K562 (cell line): ENCODE results near the gene SMOC2.

Experiments used
- CREB3 ChIP-seq: fragments of 450-650 bp; conservative IDR thresholded peaks from 2 replicates; pipeline ENCODE4 v1.6.1; 2016; ENCODE audit warnings: missing genetic modification characterization, low read depth, mild to moderate bottlenecking, missing compliant biosample characterization, moderate library complexity
- CTCF ChIP-seq, 3 experiments: IDR thresholded peaks in 2 of 3; conservative IDR thresholded peaks in 1 of 3; 2 replicates each; pipeline ENCODE4 v1.5.1; 2011 to 2012; ENCODE audit warnings: low read length in 3 of 3, mild to moderate bottlenecking in 3 of 3, control low read depth in 2 of 3, improper control_type of control experiment in 1 of 3, inconsistent platforms in 1 of 3, low read depth in 1 of 3, mixed read lengths in 1 of 3, moderate library complexity in 1 of 3; ENCODE audit not compliant: insufficient read depth in 2 of 3
- DNMT1 ChIP-seq: fragments of 450-650 bp; IDR thresholded peaks from 2 replicates; pipeline ENCODE4 v1.6.1; 2016; ENCODE audit warnings: antibody characterized with exemption, mild to moderate bottlenecking
- E2F1 ChIP-seq: sonication (generic); formaldehyde crosslinking; IDR thresholded peaks from 2 replicates; pipeline ENCODE4 v1.8.1; 2023; ENCODE audit warnings: mild to moderate bottlenecking, missing genetic modification reagents, moderate library complexity
- ELK1 ChIP-seq: sonication (generic); formaldehyde crosslinking; IDR thresholded peaks from 2 replicates; pipeline ENCODE4 v1.8.1; 2022; ENCODE audit warnings: missing genetic modification reagents
- REST ChIP-seq, 2 experiments: fragments of 450-650 bp; formaldehyde crosslinking in 1 of 2; IDR thresholded peaks; 2 replicates each; pipeline versions ENCODE4 v1.4.0 to v1.6.1; 2014 to 2020; ENCODE audit warnings: mild to moderate bottlenecking in 2 of 2, borderline replicate concordance in 1 of 2, low read depth in 1 of 2
- SP2 ChIP-seq: IDR thresholded peaks from 2 replicates; pipeline ENCODE4 v1.6.1; 2011; ENCODE audit warnings: mild to moderate bottlenecking, low read depth, low read length, moderate library complexity; ENCODE audit not compliant: poor library complexity, severe bottlenecking; ENCODE audit errors: extremely low read depth
- TAF1 ChIP-seq: IDR thresholded peaks from 2 replicates; pipeline ENCODE4 v1.6.1; 2011; ENCODE audit warnings: mild to moderate bottlenecking, low read length, moderate library complexity; ENCODE audit not compliant: insufficient read depth, control insufficient read depth, severe bottlenecking; ENCODE audit errors: extremely low read depth
- TRIM28 ChIP-seq: fragments of 450-650 bp; IDR thresholded peaks from 2 replicates; pipeline ENCODE4 v1.6.1; 2017
- ZBTB7A ChIP-seq: IDR thresholded peaks from 2 replicates; pipeline ENCODE4 v1.6.1; 2011; ENCODE audit warnings: low read depth, mild to moderate bottlenecking, low read length, moderate library complexity, borderline replicate concordance; ENCODE audit not compliant: control insufficient read depth
- ZFX ChIP-seq: sonication (generic); formaldehyde crosslinking; IDR thresholded peaks from 2 replicates; pipeline ENCODE4 v1.8.0; 2022; ENCODE audit warnings: mild to moderate bottlenecking, missing genetic modification reagents, moderate library complexity

GRCh38 chr6:168508903-168509302 lies 67.9 kb downstream of the SMOC2 start:
- no peak for TF ChIP-seq TRIM28
- no peak for TF ChIP-seq ELK1 (CRISPR knock-in tag)
- no peak for TF ChIP-seq E2F1 (CRISPR knock-in tag)
- TF ChIP-seq REST (IDR thresholded peaks at IDR 0.05; ENCODE audit: borderline replicate concordance): no peak
- no peak for TF ChIP-seq REST (CRISPR knock-in tag; IDR thresholded peaks at IDR 0.05; ENCODE audit: low read depth)
- no peak for TF ChIP-seq ZFX
- no peak for TF ChIP-seq ZBTB7A
- TF ChIP-seq SP2: no peak
- no peak for TF ChIP-seq DNMT1
- no peak for TF ChIP-seq CREB3 (tag)
- no peak for TF ChIP-seq TAF1
- TF ChIP-seq CTCF (IDR thresholded peaks at IDR 0.05 in 2 of 3, conservative IDR thresholded peaks at IDR 0.05 in 1 of 3; ENCODE audit: insufficient read depth in 2 of 3, low read depth in 1 of 3, low read length in 3 of 3): no peak
